Measurements from ENCODE around the gene SLC40A1. TPM values are rescaled to one million over a fixed set of nuclear protein-coding genes. Genes with fewer than 3 reads are reported as not detected.

The SLC40A1 gene
- total RNA-seq, 1 donor = 10.9 TPM

- H3K79me2 ChIP-seq (ENCODE audit: insufficient read depth, low read length) = no peaks in the 10 kb centered on the region
- no peaks in the 10 kb centered on the region for H3K36me3 ChIP-seq (ENCODE audit: insufficient read depth, low read length)
- peaks cover 5% of the 10 kb centered on the region for H3K4me1 ChIP-seq (ENCODE audit: insufficient read depth, low read length)
- H3K9me3 ChIP-seq (ENCODE audit: low read depth, low read length) = no peaks in the 10 kb centered on the region
- no peak for TF ChIP-seq CTCF (IDR thresholded peaks at IDR 0.05; ENCODE audit: extremely low read depth, low read depth, low read length)
- H2AFZ ChIP-seq (ENCODE audit: low read length) = peak overlapping the region; percentile 89
- peak overlapping the region; percentile 27 for H3K4me3 ChIP-seq (ENCODE audit: insufficient read depth, low read length)
- peak overlapping the region; percentile 45 for H3K4me2 ChIP-seq (ENCODE audit: insufficient read depth, low read length)
- no peak for DNase-seq (ENCODE audit: insufficient read length, low spot score, missing footprints)
- no peaks in the 10 kb centered on the region for H3K27me3 ChIP-seq (ENCODE audit: insufficient read depth, low read length)
- H3K27ac ChIP-seq (ENCODE audit: low read depth, low read length) = no peak overlapping the region
- no peaks in the 10 kb centered on the region for H4K20me1 ChIP-seq (ENCODE audit: insufficient read depth, low read length)
Observed at GRCh38 chr2:189527041-189527750, 53.4 kb downstream of the SLC40A1 start.

- no peak for TF ChIP-seq CTCF (IDR thresholded peaks at IDR 0.05; ENCODE audit: extremely low read depth, low read depth, low read length)
- H3K36me3 ChIP-seq (ENCODE audit: insufficient read depth, low read length) = no peaks in the 10 kb centered on the region
- no peaks in the 10 kb centered on the region for H3K79me2 ChIP-seq (ENCODE audit: insufficient read depth, low read length)
- no peaks in the 10 kb centered on the region for H4K20me1 ChIP-seq (ENCODE audit: insufficient read depth, low read length)
- DNase-seq (ENCODE audit: insufficient read length, low spot score, missing footprints) = no peak
- H3K4me2 ChIP-seq (ENCODE audit: insufficient read depth, low read length) = no peak overlapping the region
- H2AFZ ChIP-seq (ENCODE audit: low read length) = no peak overlapping the region
- H3K4me3 ChIP-seq (ENCODE audit: insufficient read depth, low read length) = no peak overlapping the region
- H3K27ac ChIP-seq (ENCODE audit: low read depth, low read length) = no peak overlapping the region
- no peaks in the 10 kb centered on the region for H3K9me3 ChIP-seq (ENCODE audit: low read depth, low read length)
- H3K4me1 ChIP-seq (ENCODE audit: insufficient read depth, low read length) = peaks cover 5% of the 10 kb centered on the region
- H3K27me3 ChIP-seq (ENCODE audit: insufficient read depth, low read length) = no peaks in the 10 kb centered on the region
Observed at GRCh38 chr2:189526241-189526640, 54.3 kb downstream of the SLC40A1 start.

- no peak overlapping the region for H3K27ac ChIP-seq (ENCODE audit: low read depth, low read length)
- H3K4me3 ChIP-seq (ENCODE audit: insufficient read depth, low read length) = no peak overlapping the region
- no peaks in the 10 kb centered on the region for H3K27me3 ChIP-seq (ENCODE audit: insufficient read depth, low read length)
- no peaks in the 10 kb centered on the region for H3K36me3 ChIP-seq (ENCODE audit: insufficient read depth, low read length)
- no peak for DNase-seq (ENCODE audit: insufficient read length, low spot score, missing footprints)
- no peaks in the 10 kb centered on the region for H4K20me1 ChIP-seq (ENCODE audit: insufficient read depth, low read length)
- H2AFZ ChIP-seq (ENCODE audit: low read length) = no peak overlapping the region
- H3K4me1 ChIP-seq (ENCODE audit: insufficient read depth, low read length) = peaks cover 5% of the 10 kb centered on the region
- no peak overlapping the region for H3K4me2 ChIP-seq (ENCODE audit: insufficient read depth, low read length)
- no peaks in the 10 kb centered on the region for H3K9me3 ChIP-seq (ENCODE audit: low read depth, low read length)
- no peaks in the 10 kb centered on the region for H3K79me2 ChIP-seq (ENCODE audit: insufficient read depth, low read length)
- TF ChIP-seq CTCF (IDR thresholded peaks at IDR 0.05; ENCODE audit: extremely low read depth, low read depth, low read length) = no peak
Observed at GRCh38 chr2:189524746-189525145, 55.8 kb downstream of the SLC40A1 start.

GRCh38 chr2:189522435-189523151 is 58.0 kb downstream of the SLC40A1 start:
- Histone ChIP-seq H3K79me2 (ENCODE audit: insufficient read depth, low read length) (no peaks in the 10 kb centered on the region), H3K27ac (ENCODE audit: low read depth, low read length) (no peak overlapping the region), H3K4me3 (ENCODE audit: insufficient read depth, low read length) (no peak overlapping the region), H3K9me3 (ENCODE audit: low read depth, low read length) (no peaks in the 10 kb centered on the region), H3K4me1 (ENCODE audit: insufficient read depth, low read length) (no peaks in the 10 kb centered on the region), H2AFZ (ENCODE audit: low read length) (peak overlapping the region; percentile 1), H4K20me1 (ENCODE audit: insufficient read depth, low read length) (no peaks in the 10 kb centered on the region), H3K36me3 (ENCODE audit: insufficient read depth, low read length) (no peaks in the 10 kb centered on the region), H3K4me2 (ENCODE audit: insufficient read depth, low read length) (no peak overlapping the region), H3K27me3 (ENCODE audit: insufficient read depth, low read length) (no peaks in the 10 kb centered on the region)
- no peak for TF ChIP-seq CTCF (IDR thresholded peaks at IDR 0.05; ENCODE audit: extremely low read depth, low read depth, low read length)
- no peak for DNase-seq (ENCODE audit: insufficient read length, low spot score, missing footprints)
